AG10803 (cell line): ENCODE results near the gene NFATC2.

Experiments
- DNase-seq: peaks from one replicate; pipeline ENCODE4 v3.0.0; 2010; ENCODE audit warnings: low read depth
- H3K4me3 ChIP-seq: 2 replicates; pipeline ENCODE4 v1.5.1; 2011; ENCODE audit warnings: mild to moderate bottlenecking, low read length, control low read depth
- TF ChIP-seq, protein P1 (sequence below): conservative IDR thresholded peaks from 2 replicates; pipeline ENCODE4 v1.5.1; 2011; ENCODE audit warnings: mild to moderate bottlenecking, low read length, control low read depth, inconsistent platforms

The NFATC2 gene

GRCh38 chr20:51525241-51526105 lies 17.0 kb downstream of the NFATC2 start:
- H3K4me3 ChIP-seq = no peak overlapping the region
- DNase-seq = no peak
- TF ChIP-seq, protein P1, sequence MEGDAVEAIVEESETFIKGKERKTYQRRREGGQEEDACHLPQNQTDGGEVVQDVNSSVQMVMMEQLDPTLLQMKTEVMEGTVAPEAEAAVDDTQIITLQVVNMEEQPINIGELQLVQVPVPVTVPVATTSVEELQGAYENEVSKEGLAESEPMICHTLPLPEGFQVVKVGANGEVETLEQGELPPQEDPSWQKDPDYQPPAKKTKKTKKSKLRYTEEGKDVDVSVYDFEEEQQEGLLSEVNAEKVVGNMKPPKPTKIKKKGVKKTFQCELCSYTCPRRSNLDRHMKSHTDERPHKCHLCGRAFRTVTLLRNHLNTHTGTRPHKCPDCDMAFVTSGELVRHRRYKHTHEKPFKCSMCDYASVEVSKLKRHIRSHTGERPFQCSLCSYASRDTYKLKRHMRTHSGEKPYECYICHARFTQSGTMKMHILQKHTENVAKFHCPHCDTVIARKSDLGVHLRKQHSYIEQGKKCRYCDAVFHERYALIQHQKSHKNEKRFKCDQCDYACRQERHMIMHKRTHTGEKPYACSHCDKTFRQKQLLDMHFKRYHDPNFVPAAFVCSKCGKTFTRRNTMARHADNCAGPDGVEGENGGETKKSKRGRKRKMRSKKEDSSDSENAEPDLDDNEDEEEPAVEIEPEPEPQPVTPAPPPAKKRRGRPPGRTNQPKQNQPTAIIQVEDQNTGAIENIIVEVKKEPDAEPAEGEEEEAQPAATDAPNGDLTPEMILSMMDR = no peak

DNA sequence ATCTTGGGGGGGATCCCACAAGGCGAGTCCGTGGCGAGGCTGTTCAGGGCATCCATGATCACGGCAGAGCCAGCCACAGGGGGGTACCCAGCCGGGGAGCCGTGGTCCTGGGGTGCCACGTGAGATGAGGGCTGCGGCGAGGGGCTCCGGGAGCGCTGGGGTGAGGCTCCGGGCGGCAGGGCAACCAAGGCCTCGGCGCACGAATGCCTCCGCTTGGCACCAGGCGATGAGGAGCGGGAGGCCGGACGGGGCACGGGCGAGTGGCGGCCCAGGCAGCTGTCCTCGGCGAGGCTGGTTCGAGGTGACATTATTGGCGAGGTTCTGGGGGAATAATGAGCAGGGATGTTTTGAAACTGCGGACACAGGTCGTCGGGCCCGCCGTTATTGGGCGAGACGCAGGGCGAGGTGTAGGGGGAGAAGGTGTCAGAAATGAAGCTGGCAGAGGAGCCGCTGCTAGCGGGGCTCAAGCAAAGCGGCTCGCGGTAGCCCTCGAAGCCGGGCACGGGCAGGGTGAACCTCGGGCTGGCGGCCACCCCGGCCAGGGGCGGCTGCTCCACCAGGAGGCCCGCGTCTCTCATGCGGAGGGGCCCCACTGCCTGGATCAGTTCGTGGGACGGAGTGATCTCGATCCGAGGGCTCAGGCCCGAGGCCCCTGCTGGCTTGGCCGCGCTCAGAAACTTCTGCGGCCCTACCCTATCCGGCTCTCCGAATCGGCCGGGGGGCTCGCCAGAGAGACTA lies 19.1 kb downstream of the NFATC2 start:
- H3K4me3 ChIP-seq = no peak overlapping the region
- TF ChIP-seq, protein P1 = no peak
- no peak for DNase-seq

GRCh38 chr20:51522207-51522606 lies 20.3 kb downstream of the NFATC2 start:
- no peak for DNase-seq
- no peak overlapping the region for H3K4me3 ChIP-seq
- TF ChIP-seq, protein P1 = no peak

- no peak for DNase-seq
- H3K4me3 ChIP-seq = no peak overlapping the region
- TF ChIP-seq, protein P1 = no peak
Measured at GRCh38 chr20:51517839-51518238, 24.7 kb downstream of the NFATC2 start.

DNA sequence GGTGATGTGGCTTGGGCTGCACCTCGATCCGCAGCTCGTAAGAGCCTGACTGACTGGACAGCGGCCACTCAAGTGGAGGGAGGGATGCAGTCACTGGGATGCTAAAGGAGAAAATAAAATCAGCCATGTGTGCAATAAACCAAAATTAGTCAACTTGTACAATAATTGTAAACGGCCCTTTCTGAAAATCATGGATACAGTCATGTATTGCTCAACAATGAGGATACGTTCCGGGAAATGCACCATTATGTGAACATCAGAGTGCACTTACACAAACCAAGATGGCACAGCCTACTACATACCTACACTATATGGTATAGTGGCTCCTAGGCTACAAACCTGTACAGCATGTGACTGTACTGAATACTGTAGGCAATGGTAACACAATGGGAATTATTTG lies 25.7 kb downstream of the NFATC2 start:
- TF ChIP-seq, protein P1 = no peak

DNA sequence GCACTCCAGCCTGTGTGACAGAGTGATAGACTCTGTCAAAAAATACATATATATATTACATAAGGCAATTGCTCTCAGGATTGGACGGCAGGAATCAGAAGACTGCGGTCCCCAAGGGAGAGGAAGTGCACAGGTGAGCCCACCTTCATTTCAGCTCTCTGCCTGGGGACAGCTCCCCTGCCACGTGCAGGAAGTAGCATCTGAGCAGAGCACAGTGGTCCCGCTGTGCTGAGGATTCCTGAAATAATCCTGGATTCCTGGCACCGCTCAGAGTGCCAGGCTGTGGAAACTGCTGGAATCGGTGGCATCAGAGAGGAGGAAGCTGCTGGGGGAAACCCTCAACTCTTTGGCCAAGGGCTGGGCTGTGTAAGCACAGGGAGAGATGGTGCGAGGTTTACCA lies 27.7 kb downstream of the NFATC2 start:
- no peak for DNase-seq
- no peak overlapping the region for H3K4me3 ChIP-seq
- TF ChIP-seq, protein P1 = no peak

More for the DNA sequence above, 25.7 kb downstream of the NFATC2 start:
- H3K4me3 ChIP-seq = no peak overlapping the region
- no peak for DNase-seq
